Stimulated activated CD4-positive, alpha-beta T cell treated with anti-CD3 and anti-CD28 coated beads, Interleukin-4, amount 100 ng/mL, for 1 hour (primary cell): Measurements from ENCODE around the gene SPOCK3.
"Not testable (repeated sequence)": the region's sequence is repeated elsewhere in the genome, so short reads cannot be mapped to it uniquely, and the experiment has no call there.

Experiments used
- DNase-seq: peaks from one replicate; pipeline ENCODE4 v3.0.0-alpha.2; 2020

The SPOCK3 gene

DNA sequence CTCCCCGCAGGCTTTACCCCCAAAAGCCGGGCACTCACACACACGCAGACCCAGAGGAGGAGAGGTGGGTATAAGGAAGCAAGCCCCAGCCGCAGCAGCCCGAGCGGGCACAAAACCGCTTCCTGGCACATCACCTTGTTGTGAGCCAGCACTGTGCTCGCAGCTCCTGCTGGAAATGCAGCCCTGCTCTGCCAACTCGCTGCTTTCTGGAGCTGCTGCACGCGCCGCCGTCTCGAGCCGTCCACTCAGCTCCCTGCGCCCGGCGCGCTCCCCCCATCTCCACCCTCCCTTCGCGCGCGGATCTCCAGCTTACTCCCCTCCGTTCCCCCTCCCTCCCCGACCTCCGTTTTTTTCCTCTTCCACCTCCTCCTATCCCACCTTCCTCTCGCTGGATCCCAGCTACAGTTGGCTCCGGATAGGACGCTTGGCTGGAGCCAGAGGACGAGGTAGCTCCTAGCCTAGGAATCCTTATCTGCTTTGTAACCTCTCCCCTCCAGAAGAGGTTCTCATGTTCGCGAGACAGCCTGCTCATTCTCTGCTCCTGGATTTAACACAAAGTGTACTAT, at the start of gene SPOCK3:
Gene SPOCK3 (minus strand): TSS at position 179 of the 566 bp plus-strand sequence.
- DNase-seq: no peak

DNA sequence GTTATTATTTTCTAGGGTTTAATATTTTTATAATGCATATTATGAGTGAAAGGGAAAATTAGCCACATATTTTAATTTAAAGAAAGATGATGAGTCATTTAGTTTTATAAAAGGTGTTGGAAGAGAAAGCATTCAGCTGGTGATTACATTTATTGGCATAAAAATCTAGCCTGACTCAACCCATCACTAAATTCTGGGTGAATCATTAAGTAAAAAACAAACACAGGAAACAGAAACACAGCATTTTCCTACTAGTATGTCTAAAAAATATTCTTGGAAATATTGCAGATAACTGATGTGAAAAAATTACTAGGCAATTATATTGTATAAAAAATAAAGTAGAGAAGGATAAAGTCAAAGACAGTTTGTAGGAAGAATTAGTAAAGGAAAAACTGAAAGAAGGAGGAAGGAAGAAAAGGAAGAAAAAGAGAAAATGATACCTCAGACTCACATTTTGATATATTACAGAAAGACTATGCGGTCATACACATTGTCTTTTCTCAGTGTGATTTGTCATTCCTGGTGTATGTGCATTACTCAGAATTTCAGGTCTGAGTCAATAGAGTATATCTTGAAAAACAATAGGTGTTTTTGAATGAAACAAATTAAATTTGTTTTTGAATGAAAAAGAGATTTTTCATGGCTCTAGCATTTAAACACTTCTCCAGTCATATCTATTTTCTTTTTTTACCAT, 48.0 kb upstream of the SPOCK3 start:
- no peak for DNase-seq

DNA sequence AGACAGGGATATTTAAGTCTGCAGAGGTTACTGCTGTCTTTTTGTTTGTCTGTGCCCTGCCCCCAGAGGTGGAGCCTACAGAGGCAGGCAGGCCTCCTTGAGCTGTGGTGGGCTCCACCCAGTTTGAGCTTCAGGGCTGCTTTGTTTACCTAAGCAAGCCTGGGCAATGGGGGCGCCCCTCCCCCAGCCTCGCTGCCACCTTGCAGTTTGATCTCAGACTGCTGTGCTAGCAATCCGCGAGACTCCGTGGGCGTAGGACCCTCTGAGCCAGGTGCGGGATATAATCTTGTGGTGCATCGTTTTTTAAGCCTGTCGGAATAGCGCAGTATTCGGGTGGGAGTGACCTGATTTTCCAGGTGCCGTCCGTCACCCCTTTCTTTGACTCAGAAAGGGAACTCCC, 47.3 kb upstream of the SPOCK3 start:
- DNase-seq: not testable (repeated sequence)

DNA sequence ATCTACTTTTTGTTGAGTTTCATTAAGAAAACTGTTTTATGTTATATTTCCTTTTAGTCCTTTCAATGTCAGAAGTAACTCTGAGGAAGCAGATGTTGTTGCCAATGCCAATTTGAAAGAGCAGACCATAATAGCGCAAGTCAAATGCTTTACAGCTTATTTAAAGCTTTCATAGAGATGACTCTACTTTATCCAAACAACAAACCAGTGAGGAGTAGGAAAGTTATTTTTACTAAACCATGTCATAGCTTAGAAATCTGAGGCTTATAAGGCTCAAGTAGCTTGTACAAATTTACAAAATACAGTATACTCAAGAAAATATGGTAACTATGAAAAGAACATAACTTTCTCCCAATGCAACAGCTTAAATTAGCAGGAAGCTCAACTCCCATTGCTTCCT, 40.1 kb upstream of the SPOCK3 start:
- DNase-seq: no peak

DNA sequence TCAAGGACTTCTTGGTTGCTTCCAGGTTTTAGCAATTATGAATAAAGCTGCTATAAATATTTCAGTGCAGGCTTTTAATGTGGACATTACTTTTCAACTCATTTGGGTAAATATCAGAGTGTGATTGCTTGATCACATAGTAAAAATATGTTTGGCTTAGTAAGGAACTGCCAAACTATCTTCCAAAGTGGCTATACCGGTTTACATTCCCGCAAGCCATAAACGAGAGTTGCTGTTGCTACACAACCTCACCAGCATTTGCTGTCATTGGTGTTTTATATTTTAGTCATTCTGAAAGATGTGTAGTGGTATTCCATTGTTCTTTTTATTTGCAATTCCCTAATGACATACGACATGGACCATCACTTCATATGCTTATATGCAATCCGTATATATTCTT, 30.9 kb upstream of the SPOCK3 start:
- no peak for DNase-seq

DNA sequence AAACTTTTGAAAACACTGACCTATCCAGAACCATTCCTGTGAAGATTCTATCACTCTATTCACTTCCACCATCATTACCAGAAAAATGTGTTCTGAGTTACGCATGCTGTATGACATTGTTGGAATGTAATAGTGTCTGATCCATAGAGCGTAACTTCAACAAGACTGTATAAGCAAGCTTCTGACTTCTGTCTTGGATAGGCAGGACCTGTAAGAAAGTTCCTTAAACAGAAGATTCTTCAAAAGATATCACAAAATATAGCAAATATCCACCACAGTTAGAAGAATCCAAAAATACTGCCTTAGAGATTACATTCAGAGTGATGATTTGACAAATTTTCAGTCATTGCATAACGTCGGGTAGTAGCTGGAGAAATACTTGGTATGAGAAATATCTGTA, 14.0 kb upstream of the SPOCK3 start:
- no peak for DNase-seq

DNA sequence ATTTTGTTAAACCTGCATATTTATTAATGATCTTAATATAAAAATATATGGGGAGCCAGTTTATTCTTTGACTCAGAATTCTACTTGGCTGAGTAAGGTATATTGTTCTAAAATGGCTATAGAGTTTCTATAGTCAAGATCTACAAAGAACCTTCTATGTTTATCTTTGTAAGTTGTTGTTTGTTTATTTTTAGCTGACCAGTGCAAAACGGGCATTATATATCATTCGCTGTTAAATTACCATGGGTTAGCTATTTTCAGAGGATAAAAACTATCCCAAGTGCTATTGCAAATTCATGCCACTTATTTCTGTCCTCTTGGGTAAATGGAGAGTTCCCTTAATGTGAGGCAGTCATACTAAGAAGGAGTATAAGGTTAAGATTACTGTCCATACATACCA, 5.3 kb upstream of the SPOCK3 start:
- DNase-seq: no peak

DNA sequence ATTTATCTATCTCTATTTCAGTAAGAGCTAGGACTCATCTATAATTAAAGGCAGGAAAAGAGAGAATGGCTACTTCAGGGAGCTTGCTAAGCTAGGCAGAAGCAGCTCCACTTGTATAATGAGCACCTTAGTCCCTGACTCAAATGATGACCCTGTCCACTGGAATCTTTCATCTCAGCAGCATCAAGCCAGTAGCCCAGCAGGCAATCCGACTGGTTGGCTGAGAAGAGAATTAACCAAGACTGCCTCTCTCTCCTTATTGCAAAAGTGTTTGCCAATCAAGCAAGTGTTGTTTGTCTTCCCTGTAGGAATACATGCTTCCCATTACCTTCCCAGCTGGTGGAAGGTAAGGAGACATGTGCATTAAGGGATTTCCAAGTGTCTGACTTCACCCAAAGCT, 3.9 kb upstream of the SPOCK3 start:
- DNase-seq: no peak

DNA sequence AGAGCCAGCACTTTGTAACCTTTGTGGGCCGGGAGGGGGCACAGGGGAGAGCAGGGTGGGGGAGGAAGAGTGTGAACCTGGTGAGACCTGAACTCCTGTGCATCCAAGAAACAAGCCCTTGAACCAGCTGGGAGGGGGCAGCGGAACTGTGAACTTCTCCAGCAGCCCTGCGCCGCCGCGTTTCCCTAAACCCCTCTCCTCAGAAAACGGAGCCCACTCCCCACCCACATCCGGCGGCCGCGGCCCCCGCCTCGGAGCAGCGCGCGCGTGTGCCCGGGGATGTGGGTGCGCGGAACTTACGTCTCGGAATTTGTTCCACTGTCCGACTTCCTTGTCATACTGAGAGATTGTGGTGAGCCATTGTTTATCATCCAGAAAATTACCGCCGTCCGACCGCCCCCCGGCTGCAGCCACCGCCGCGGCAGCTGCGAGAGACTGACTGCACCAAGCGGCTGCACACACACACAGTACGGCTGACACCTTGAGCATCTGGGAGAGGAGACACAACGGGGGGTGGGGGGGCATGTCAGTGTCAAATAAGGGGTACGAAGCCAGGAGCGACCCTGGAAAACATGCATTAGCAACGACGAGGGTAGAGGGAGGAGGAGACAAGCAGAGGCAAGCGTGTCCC, 494 bp downstream of the SPOCK3 start:
- no peak for DNase-seq

DNA sequence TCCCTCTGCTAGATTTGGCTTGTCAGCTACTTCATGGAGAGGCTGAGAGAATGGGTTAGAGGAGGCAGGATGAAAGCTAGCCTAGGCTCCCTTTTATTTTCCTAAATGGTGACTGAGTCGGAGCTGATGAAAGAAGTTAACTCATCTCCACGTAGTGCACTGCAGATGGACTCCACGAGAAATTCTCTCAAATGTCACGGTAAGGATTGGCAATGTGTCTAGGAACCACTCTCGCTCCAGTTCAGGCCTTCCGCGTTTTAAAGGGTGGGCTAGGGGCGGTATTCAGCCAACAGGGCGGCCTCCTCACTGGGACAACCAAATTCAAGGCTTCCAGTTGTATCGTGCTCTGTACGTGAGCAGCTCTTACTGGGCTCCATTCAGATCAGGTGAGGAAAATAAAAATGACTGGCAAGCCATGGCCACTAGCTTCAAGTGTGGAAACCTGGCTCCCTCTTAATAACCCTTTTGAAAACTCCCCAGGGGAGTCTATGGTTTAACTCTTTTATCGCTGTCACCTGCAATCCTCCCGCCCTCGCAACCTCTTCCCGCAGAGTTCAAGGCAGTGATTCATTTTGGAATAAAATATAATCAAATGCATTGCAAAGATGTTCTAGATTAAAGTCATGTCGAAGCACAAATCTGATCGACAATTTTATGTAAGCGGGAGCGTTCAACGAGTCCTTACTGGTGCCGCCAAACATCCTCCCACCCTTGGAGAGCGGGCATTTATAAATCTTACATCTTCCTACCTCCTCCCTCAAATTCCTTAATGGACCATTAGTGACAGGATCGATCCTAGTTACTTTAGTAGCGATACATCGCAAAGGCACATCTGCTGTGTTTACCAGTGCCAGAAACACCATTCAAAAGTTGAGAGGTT, 1.2 kb downstream of the SPOCK3 start:
- no peak for DNase-seq

DNA sequence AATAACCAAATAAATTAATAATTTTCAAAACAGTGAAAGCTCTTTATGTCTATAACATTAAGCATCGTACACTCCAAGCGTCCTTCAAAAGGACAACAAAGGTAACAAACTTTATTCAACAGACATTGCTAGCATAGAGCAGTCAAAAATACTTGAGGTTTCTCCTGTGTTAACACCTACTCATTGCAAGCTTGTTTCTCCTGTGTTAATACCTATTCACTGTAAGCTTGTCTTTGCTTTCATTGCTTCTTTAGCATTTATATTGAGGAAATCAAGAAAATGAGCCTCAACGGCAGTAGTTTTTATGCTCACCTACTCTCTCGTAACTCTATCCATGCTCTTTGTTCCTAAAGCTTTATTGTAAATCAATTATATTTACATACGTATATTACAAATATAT, 3.5 kb downstream of the SPOCK3 start:
- DNase-seq: no peak

DNA sequence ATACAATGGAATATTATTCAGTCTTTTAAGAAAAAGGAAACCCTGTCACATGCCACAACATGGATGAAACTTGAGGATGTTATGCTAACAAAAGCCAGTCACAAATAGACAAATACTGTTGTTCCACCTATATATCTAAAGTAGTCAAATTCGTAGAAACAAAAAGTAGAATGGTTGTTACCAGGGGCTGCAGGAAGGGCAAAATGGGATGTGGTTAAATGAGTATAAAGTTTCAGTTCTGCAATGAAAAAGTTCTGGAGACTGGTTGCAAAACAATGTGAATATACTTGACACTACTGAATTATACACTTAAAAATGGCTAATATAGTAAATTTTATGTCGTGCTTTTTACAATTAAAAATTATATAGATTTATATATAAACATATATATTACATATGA, 12.2 kb downstream of the SPOCK3 start:
- DNase-seq: no peak

DNA sequence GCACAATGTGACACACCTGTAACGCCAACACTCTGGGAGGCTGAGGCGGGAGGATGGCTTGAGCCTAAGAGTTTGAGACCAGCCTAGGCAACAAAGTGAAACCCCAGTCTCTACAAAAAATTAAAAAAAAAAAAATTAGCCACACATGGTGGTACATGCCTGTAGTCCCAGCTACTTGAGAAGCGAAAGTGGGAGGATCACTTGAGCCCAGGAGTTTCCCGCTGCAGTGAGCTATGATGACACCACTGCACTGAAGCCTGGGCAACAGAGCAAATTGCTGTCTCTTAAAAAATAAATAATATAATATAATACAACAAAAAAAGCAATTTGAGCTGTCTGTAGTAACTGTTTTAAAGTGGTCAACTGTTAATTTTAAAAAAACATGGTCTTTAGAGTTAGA, 13.2 kb downstream of the SPOCK3 start:
- DNase-seq: no peak

DNA sequence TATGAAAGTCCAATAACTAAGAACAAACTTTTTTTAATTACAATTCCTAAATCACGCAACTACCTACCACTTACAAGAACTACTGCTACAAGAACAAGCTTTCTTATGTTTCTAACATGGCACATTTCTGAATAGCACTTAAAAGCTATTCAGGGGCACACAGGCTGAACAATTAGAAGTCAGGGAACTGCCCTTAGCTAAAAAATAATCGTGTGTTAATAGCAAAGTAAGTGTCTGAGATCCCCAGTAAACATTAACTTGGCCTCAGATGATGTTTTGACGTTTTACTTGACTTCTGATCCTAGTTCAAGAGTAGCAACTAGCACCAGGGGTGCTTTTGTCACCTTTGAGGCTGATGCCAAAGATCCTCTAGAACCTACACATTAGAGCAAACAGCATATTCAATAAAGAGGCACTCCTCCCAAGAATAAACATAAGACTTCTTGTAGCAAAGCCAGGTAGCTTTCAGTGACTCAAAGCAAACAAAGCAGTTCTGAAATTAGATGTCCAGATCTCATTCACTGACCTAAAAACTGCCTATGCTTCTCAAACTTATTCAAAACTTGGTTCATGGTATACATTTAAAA, 16.2 kb downstream of the SPOCK3 start:
- DNase-seq: no peak

DNA sequence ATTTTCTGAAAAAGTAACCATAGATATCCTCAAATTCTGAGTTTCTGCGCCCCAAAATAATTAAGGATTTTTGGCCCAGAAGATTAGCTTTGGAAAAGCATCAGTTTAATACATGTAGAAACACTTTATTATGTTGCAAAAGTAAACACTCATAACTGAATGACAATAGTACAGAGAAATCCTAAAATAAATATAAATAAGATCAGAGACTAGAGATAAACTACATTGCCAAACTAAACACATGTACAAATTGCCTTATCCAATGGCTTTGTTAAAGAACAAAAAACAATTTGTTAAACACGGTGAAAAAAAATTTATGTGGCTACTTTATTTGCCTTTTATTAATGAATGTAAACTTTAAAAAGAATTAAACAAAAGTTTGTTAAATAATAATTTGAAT, 17.5 kb downstream of the SPOCK3 start:
- DNase-seq: no peak

DNA sequence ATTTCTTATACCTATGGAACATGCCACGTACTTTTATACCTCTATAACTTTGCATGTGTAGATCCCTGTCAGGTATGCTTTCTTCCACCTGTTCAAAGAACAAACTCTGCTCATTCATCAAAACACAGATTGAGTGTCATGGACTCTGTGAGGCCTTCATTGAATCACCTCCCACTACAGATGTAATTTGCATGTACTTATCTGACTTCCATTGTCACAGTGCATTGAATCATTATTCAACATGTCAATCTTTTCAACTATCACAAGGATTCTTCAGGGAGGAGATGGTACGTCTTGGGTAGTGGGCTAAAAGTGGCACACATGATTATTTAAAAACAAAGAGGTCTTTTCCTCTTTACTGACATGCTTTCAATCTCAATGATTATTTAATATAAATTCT, 24.1 kb downstream of the SPOCK3 start:
- no peak for DNase-seq

DNA sequence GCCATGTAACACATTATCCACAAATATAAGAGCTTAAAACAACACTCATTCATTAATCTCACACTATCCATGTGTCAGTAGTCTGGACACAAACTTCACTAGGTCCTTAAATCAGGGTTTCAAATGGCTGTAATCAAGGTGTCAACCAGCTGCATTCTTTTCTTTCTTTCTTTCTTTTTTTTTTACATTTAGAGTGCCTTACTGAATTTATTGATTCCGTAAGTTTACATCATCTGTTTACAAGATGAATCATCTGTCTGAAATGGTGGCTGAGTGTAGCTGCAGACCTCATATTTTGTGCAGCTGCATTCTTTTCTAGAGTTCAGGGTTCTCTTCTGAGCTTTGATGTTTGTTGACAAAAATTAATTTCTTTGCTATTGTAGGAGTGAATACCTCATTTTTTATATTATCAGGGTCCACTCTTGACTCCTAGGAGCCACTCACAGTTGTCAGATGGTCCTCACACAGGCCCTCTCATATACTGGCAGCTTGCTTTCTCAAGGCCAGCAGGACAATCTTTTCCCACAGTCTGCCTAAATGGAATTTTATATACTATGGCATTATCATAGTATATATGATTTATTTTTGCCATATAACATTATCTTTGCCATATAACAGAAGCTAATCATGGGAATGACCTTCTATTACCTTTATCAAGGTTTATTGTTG, 37.8 kb downstream of the SPOCK3 start:
- DNase-seq: no peak

DNA sequence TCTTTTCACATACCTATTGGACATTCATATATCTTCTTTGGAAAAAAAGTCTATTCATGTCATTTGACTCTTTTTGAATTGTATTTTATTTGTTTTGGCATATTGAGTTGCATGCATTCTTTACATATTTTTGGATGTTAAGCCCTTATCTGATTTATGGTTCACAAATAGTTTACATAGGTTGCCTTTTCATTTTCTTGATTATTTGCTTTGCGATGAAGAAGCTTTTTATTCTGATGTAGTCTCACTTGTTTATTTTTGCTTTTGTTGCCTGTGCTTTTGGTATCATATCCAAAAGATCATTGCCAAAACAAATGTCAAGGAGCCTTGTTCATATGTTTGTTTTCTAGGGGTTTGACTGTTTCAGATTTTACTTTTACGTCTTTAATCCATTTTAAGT, 43.9 kb downstream of the SPOCK3 start:
- DNase-seq: no peak

DNA sequence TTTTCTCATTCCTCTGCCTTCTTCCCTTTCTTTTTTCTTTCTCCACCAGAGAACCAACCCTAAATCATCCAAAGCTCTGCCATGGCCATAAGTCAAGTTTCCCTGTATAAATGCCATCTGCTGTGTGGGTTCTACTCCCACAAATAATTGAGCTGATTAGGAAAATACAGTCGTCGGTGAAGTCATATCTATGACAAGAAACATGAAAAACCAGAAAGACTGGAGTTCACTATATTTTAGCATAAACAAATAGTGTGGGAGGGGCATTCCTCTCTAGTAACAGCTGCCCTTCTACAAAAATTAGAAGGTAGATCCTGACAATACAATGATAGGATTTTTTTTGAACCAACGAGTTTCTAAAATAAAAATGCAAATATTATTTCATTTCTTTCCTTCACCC, 48.8 kb downstream of the SPOCK3 start:
- DNase-seq: no peak

DNA sequence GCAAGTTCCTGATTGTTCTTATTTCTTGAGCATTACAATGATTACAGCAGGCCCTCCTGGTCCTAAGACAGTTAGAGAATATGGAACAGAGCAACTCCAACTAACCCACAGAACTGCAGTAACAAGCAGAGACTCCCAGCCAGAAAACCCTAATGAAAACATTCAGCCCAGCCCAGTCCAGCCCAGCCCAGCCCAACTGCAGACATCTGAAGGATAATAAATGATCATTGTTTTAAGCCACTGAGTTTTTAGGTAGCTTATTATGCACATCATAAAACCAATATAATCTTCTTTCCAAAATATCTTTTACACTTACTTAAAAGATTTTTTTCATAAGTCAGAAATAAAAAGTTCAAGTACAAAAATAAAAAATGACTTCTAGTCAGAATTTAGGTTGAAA, 51.3 kb downstream of the SPOCK3 start:
- no peak for DNase-seq

DNA sequence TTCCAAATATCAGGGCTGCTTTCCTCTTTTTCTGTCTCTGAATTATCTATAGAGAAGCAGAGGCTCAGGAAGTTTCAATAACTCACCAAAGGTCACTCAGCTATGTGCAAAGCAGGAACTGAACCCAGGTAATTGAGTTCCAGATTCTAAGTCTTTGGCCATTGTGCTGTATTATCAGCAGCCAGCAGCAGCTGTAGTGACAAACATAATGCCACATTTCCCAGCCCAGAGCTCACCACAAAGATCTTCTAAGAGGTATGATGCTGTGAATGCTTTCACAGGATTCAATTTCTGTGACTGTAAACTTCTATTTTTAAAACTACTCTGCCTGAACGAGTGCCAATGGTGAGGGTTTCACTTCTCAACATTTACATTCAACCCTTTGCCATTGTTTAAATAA, 56.4 kb downstream of the SPOCK3 start:
- no peak for DNase-seq

DNA sequence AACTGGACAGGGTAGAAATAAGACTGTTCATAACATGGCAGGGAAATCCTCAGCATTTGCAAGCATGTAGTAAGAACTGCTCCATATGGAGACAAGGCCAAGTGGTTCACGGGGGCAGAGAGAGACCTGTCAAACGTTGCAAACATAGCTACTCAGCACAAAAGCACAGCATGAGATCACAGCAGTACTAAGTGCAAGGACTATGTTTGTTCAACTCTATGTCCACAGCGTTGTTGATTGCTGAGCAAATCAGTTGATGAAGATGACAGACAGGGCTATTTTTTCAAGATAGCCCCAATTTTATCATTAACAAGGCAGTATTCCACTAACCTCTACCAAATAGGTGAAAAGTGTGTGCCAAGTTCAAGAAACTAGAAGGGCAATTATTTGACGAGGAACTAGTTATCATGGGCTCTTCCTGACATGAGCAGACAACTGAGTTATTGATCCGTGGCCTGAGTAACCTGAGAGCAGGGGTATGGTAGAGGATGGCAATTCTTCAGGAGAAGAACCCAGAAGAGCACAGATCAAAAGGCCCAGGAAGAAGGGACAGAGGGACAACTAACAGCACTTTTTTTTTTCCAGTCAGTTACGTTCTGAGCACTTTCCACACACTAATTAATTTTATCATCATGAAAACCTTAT, 57.4 kb downstream of the SPOCK3 start:
- no peak for DNase-seq
